ENCODE data around the gene SUSD4.

The SUSD4 gene

GRCh38 chr1:223328566-223328965, 35.4 kb downstream of the SUSD4 start:
- DNase-seq (ENCODE audit: low read depth), result no peak

DNA sequence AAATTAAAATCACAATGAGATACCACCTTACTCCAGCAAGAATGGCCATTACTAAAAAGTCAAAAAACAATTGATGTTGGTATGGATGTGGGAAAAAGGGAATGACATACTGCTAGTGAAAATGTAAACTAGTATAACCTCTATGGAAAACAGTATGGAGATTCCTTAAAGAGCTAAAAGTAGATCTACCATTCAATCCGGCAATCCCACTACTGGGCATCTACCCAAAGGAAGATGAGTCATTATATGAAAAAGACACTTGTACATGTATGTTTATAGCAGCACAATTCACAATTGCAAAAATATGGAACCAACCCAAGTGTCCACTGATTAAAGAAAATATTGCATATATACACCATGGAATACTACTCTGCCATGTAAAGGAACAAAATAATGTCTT, 37.2 kb downstream of the SUSD4 start:
- no peak for DNase-seq (ENCODE audit: low read depth)

DNA sequence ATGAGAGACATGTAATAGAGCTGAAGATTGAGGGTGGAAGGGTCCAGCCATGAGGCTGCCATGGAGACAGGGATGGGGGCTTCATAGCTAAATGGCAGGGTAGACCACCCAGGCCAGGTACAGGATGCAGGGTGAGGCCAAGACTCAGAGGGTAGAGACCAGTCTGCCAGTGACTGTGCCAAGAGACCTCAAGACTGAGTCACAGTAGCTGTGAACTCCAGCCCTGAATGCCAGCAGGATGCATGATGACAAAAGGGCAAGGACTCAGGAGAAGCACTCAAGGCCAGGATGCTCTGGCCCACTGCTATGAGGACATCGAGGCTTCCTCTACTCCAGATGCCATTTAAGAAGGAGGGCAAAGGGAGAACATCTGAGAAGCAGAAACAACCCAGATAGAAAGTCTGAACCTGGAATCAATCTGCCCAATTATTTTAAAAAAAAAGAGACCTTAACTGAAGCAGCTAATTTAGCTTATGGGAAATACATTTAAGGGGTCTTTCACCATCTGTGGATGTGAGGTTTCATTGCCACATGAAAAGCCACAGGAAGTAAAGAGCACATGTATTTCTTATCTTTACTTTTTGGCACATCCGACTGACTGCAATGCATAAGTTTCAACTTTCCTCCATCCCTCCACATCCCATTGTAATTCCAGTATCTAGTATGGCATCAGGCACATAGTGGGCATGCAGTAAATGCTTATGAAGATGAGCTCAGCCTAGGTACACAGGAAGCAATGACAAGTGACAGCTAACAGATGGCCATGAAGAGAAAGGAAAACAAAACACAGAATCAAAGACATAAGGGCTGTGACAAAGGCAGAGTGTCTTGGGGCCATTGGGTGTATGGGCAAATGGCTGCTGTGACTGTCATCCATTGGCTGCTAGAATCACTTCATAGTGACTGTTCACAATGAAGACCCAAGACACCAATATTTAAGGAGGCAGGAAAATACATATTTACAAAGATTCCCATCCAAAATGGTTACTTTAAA, 40.2 kb downstream of the SUSD4 start:
- DNase-seq (ENCODE audit: low read depth), result no peak

DNA sequence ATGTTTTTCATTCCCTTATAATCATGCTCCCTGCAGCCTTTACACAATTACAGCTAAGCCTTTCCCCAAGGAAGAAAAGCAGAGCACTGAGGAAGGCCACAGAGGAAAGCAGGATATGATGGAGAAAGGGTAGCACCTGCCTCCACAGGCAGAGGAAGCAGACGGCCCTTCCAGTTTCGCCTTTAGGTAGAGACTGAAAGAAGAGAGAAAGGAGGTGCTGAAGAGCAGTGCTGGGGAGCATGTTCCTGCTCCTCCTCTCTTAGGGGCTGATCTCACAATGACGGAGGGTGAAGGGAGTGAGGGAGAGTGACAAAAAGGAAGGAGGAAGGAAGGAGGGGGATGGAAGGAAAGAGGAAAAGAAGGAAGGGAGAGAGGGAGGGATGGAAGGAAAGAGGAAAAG, 41.1 kb downstream of the SUSD4 start:
- no peak for DNase-seq (ENCODE audit: low read depth)

GRCh38 chr1:223320959-223321358, 43.0 kb downstream of the SUSD4 start:
- no peak for DNase-seq (ENCODE audit: low read depth)

DNA sequence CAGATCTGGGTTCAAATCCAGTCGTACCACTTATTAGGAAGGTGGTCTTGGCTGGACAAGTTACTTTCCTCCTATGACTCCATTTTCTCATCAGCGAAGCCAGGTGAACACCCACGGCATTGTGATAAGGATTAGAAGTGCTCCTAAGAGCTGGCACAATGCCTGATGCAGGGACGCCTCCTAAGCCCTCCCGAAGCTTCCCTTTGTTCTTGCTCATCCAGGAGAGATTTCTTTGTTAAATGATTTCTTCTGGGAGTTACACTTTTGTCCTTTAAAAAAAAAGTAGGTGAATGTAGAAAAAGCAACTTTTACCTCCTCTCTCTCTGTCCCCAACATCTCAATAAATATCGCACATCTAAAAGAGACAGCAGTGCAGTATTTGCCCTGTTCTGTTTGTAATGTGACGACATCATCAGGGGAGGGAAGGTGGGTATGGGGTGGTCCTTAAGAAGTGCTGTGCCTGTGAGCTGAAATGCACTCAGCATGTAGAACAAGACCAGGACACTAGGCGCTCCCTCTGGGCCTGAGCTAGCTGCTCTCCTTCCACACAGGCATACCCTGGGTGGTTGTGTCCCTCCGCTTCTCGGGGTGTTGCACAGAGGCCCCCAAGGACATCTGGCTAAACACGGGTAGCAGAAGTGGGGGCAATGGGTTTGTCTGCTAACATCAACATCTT, 43.9 kb downstream of the SUSD4 start:
- no peak for DNase-seq (ENCODE audit: low read depth)

DNA sequence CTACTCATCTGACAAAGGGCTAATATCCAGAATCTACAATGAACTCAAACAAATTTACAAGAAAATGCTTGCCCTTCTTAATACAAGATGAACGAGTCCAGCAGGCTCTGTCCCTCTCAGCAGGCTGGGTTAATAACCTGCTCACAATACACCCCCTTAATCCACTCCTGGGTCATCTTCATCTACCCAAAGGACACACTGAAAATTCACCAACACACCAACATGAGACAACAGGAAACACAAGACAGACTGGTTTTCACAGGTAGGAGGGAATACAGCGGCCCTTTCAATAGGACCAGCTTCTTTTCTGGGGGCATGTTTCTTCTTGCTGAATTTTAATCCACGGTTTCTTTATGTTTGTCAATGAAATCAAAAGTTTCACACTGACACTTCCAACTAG, 44.6 kb downstream of the SUSD4 start:
- no peak for DNase-seq (ENCODE audit: low read depth)

- DNase-seq (ENCODE audit: low read depth), result no peak
Observed at GRCh38 chr1:223316082-223316481, 47.9 kb downstream of the SUSD4 start.

DNA sequence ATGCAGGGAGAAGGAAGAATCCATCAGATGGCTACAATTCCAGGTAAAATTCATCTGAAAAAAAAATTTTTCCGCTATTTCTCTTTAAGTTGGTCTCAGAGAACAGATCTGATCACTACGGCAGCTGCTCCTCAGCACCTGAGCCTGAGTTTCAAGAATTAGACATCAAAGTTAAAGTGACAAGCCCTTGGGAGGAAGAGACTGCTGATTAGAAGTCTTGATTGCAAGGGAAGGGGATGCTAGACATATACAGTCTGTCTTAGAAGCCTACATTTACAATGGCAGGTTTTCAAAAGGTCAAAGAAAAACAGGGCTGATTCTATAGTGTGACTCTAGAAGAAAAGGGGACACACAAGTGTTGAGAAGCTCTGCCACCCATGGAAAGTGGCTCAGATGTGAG, 48.3 kb downstream of the SUSD4 start:
- no peak for DNase-seq (ENCODE audit: low read depth)

GRCh38 chr1:223313415-223313754, 50.6 kb downstream of the SUSD4 start:
- no peak for DNase-seq (ENCODE audit: low read depth)

DNA sequence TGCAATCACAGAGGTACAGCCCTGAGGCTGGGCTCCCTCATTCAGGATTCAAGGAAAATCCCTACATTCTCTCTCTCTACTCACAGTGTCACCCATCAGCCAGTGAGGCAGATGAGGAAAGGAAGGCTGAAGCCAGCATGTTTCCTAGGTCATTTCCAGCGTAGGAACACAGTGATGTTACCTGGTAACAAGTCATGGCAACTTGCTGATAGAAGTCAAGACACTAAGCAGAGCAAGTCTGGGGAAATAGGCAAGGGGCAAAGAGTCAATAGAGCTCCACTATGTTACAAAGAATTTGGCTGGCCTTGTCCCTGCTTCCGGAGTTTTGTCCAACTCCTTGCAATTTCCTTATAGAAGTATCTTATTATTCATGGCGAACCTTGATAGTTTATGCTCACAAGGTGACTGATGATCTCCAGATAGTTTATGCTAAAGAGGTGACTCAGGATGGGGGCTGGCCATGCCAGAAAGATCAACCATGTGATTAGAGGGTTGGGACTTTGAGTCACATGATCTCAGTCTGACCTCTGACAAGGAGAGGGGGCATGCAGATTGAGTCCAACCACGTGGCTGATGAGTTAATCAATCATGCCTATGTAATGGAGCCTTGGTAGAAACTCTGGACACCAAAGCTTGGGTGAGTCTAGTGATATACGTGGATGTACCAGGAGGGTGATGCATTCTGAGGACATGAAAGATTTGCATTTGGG, 51.1 kb downstream of the SUSD4 start:
- no peak for DNase-seq (ENCODE audit: low read depth)

- no peak for DNase-seq (ENCODE audit: low read depth)
Observed at GRCh38 chr1:223312273-223312672, 51.7 kb downstream of the SUSD4 start.

- no peak for DNase-seq (ENCODE audit: low read depth)
Observed at GRCh38 chr1:223311826-223312225, 52.1 kb downstream of the SUSD4 start.

- no peak for DNase-seq (ENCODE audit: low read depth)
Observed at GRCh38 chr1:223308136-223308535, 55.8 kb downstream of the SUSD4 start.

GRCh38 chr1:223307544-223307943, 56.4 kb downstream of the SUSD4 start:
- DNase-seq (ENCODE audit: low read depth), result no peak

- DNase-seq (ENCODE audit: low read depth), result no peak
Observed at GRCh38 chr1:223304931-223305330, 59.0 kb downstream of the SUSD4 start.

DNA sequence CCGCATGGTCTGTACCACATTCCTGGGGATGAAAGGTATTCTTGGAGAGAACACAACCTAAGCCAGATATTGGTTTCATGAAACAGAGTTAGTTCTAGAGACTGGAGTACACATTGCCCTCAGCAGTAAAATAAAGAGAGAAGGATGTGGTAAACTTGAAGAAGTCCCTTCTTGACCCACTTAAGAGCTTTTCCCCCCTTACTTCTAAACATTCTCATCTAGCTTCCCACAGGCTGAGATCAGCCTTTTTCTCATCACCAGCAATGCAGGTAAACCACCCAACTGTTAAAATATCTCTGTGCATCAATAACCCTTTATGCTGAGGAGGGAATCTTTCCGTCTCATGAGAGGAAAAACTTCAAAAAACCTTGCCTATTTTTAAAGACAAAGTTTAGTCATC, 62.6 kb downstream of the SUSD4 start:
- no peak for DNase-seq (ENCODE audit: low read depth)

DNA sequence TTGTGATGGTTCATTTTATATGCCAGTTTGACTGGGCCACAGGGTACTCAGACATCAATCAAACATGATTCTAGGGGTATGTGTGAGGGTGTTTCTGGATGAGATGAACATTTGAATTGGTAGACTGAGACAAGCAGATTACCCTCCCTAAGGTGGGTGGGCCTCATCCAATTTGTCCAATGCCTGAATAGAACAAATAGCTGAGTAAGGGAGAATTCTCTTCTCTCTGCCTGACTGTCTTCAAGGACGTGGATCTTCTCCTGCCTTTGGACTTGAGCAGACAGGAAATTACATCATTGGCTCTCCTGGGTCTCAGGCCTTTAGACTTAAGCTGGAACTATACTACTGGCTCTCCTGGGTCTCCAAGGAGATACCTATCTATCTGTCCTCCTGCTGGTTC, 64.4 kb downstream of the SUSD4 start:
- DNase-seq (ENCODE audit: low read depth), result no peak

DNA sequence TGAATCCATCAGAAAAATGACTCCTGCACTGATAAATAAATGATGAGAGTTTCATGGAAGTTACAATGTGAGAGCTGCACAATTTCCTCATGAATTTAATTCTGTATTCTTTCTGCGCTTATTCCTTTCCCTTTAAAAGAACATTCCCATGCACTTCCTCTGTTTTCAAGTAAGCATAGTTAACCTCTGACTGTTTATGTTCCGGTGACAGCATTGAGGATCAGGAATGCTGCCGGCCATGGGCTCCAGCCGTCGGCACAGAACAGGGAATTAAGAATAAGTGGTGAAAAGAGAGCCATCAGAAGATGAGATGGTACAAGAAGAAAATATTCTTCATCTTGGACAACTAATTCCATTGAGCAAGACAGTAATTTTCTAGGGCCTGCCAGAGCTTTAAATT, 65.3 kb downstream of the SUSD4 start:
- DNase-seq (ENCODE audit: low read depth), result no peak

DNA sequence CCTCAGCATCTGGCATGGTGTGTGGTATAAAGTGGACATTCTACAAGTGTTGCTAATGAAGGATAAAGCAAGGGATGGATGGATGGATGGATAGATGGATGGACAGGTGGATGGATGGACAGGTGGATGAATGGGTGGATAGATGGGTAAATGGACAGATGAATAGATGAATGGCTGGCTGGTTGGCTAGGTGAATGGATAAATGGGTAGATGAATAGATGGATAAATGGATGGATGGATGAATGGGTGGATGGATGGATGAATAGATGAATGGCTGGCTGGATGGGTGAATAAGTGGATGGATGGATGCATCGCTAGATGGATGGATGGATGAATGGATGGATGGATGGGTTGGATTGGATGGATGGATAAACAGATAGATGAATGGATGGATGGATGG, 66.2 kb downstream of the SUSD4 start:
- DNase-seq (ENCODE audit: low read depth), result no peak

- no peak for DNase-seq (ENCODE audit: low read depth)
Observed at GRCh38 chr1:223291796-223292195, 72.2 kb downstream of the SUSD4 start.

DNA sequence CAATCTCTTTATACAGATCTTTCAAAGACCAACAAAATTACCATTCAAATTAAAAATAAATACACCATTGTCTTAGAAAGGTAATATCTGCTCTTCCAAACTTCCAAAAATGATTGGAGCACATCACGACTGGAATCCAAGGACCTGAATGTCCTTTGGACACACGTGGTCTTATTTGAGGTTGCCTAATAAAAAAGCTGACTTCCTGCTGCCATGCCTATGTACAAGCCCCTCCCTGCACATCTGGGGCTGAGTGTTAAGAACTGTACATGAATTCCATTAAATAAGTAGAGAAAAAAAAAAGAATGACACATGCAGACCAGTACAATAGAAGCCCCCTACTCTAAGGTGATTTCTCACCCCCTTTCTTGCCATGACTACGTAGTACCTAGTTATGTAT, 73.6 kb downstream of the SUSD4 start:
- DNase-seq (ENCODE audit: low read depth), result no peak

GRCh38 chr1:223289621-223290020, 74.4 kb downstream of the SUSD4 start:
- no peak for DNase-seq (ENCODE audit: low read depth)
